ENCODE measurements around the gene MROH9.

- TF ChIP-seq ZNF398 (CRISPR knock-in tag; IDR thresholded peaks at IDR 0.05) (no peak), MAFK (IDR thresholded peaks at IDR 0.05; ENCODE audit: low read length) (no peak), JUN (IDR thresholded peaks at IDR 0.05; ENCODE audit: borderline replicate concordance, low read depth, low read length) (no peak), JUN (CRISPR knock-in tag; IDR thresholded peaks at IDR 0.05; ENCODE audit: borderline replicate concordance) (no peak), MAZ (CRISPR knock-in tag; conservative IDR thresholded peaks at IDR 0.05 in 1 of 2, IDR thresholded peaks at IDR 0.05 in 1 of 2) (no peak), SMAD3 (CRISPR knock-in tag; conservative IDR thresholded peaks at IDR 0.05) (no peak), ZBTB11 (CRISPR knock-in tag; IDR thresholded peaks at IDR 0.05) (no peak), HMGXB4 (CRISPR knock-in tag; IDR thresholded peaks at IDR 0.05) (no peak)
These were observed 155.3 kb downstream of the MROH9 start, which contains the start of gene FMO3 for GRCh38 chr1:171090604-171091003.

All from K562 (cell line).